ENCODE results near the gene FSCB.
"Not testable (repeated sequence)": the region's sequence is repeated elsewhere in the genome, so short reads cannot be mapped to it uniquely, and the experiment has no call there.

Gene FSCB, protein sequence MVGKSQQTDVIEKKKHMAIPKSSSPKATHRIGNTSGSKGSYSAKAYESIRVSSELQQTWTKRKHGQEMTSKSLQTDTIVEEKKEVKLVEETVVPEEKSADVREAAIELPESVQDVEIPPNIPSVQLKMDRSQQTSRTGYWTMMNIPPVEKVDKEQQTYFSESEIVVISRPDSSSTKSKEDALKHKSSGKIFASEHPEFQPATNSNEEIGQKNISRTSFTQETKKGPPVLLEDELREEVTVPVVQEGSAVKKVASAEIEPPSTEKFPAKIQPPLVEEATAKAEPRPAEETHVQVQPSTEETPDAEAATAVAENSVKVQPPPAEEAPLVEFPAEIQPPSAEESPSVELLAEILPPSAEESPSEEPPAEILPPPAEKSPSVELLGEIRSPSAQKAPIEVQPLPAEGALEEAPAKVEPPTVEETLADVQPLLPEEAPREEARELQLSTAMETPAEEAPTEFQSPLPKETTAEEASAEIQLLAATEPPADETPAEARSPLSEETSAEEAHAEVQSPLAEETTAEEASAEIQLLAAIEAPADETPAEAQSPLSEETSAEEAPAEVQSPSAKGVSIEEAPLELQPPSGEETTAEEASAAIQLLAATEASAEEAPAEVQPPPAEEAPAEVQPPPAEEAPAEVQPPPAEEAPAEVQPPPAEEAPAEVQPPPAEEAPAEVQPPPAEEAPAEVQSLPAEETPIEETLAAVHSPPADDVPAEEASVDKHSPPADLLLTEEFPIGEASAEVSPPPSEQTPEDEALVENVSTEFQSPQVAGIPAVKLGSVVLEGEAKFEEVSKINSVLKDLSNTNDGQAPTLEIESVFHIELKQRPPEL

DNA sequence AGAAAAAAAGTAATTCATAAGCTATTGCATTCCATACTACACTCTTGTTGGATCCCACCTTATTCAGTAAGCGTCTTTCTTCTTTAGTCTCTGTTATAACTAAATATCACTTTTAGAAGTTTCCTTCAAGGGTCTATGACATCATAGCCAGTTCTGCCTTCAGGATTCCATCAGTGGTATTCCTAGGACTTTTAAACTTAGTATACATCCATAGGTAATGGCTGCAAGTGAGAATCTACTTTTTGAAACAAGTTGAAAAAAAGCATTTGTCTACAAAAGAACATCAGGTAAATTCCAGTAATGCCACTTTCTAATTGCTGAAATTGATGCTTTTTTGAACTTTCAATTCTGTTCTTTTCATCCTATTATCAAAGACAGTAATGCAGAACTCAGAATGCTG, at the start of gene FSCB:
Gene FSCB (minus strand): TSS at position 101 of the 400 bp plus-strand sequence. CDS start 296 bp downstream, outside the sequence.
- FAIRE-seq, result no peak
- no peak for DNase-seq (ENCODE audit: extremely low spot score, insufficient read length, low read depth)

DNA sequence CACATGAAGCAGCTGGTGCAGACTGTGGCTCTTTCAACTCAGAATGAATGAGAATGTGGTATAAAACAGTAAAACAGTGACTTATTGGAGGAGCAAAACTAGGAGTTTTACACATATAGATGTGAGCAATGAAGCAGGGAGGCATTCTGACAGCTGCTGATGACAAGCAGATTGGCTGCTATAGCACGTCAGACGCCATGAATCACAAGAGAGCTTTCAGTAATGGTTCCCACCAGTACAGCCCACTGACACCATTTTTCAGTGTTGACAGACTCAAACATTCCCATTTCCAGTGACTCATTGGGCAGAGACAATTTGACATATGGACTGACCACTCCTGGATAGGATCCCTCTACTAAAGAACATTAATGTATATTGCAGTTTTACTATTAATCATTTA, 24.6 kb upstream of the FSCB start:
- DNase-seq (ENCODE audit: extremely low spot score, insufficient read length, low read depth) (no peak), FAIRE-seq (no peak)

DNA sequence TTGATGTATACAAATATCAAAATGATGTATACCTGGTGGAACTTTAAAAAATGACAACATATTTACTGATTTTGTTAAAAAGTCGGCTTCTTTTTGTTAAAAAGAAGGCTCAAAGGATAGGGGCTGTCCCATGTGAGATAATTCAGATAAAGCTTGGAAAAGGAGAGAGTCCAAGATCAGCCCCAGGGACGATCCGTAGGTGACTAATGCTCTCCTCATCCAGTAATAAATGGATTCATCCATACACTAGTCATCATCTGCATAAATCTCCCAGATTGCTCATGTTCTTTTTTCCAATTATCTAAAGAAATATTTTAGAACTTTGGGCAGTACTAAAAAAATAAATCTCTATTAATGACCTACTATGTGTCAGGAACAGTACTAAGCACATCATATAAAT, 23.4 kb upstream of the FSCB start:
- DNase-seq (ENCODE audit: extremely low spot score, insufficient read length, low read depth), result no peak
- no peak for FAIRE-seq

DNA sequence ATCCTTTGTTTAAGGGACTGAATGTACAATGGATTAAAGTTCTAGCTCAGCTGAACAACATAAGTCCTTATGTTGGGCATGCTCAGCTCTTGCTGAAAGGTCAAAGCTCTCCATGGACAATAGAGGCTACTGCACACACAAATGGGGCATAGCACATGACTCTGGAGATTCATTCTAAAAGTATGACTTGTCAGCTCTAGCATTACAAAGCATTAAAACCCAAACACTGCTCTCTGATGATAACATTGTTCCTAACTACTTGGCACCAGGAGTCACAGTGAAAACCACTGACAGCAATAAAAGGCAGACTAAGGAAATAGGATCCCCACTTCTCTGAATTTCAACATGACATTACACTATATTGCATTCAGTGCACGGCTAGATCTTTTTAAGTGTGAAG, 21.9 kb upstream of the FSCB start:
- FAIRE-seq, result no peak
- DNase-seq (ENCODE audit: extremely low spot score, insufficient read length, low read depth), result no peak

DNA sequence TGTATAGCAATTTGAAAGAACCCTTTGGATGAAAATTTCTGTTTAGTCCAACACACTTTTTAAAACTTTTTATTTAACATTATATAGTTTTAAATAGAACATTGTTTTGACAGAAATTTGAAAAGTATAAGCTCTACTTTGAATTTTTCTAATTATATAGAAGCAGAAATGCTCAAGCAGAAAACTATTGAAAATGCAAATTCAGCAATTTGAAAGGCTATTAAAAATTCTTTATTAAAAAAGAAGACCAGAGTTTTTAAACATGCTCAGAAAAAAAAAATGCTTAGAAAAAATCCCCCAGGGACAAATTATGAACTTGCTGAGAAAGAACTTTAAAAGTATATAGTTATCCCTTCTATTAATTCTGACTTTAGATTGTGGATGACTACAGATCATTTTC, 21.1 kb upstream of the FSCB start:
- FAIRE-seq (no peak), DNase-seq (ENCODE audit: extremely low spot score, insufficient read length, low read depth) (no peak)

DNA sequence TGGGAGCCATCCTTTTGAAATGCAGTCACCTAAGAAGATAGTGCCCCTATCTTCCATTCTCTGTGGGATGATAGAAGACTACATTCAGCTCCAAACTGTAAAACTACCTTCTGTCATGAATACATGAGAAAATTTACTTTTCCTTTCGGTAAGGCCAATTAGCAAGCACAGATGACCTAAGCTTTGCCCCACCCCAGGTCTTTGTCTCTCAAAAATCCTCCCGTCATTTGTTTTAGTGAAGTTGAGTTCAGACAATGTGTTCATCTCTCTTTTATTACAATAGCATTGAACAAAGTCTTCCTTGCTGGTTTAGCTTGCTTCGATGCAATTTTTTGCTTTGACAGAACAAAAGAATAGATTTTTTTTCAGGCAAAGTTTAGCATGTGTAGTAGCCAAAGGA, 18.2 kb upstream of the FSCB start:
- no peak for DNase-seq (ENCODE audit: extremely low spot score, insufficient read length, low read depth)
- no peak for FAIRE-seq

DNA sequence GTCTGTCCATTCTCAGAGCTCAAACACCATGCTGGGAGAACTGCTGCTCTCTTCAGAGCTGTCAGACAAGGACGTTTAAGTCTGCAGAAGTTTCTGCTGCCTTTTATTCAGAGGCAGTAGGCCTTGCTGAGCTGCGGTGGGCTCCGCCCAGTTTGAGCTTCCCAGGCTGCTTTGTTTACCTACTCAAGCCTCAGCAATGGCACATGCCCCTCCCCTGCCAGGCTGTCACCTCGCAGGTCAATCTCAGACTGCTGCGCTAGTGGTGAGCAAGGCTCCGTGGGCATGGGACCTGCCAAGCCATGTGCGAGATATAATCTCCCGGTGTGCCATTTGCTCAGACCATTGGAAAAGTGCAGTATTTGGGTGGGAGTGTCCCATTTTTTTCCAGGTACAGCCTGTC, 8.6 kb upstream of the FSCB start:
- FAIRE-seq; DNase-seq (ENCODE audit: extremely low spot score, insufficient read length, low read depth): not testable (repeated sequence)

DNA sequence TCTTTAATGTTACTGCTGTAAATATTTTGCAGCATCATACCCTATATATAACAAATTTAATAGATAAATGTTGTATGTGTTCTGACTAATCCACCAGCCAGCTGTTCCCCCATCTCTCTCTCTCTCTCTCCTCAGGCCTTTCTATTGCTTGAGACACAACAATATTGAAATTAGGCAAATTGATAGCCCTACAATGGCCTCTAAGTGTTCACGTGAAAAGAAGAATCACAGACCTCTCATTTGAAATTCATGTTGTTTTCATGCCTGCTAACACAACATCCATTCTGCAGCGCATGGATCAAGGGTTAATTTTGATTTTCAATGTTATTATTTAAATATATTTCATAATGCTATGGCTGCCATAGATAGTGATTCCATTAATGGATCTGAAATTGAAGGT, 1.8 kb upstream of the FSCB start:
- DNase-seq (ENCODE audit: extremely low spot score, insufficient read length, low read depth) (no peak), FAIRE-seq (no peak)

DNA sequence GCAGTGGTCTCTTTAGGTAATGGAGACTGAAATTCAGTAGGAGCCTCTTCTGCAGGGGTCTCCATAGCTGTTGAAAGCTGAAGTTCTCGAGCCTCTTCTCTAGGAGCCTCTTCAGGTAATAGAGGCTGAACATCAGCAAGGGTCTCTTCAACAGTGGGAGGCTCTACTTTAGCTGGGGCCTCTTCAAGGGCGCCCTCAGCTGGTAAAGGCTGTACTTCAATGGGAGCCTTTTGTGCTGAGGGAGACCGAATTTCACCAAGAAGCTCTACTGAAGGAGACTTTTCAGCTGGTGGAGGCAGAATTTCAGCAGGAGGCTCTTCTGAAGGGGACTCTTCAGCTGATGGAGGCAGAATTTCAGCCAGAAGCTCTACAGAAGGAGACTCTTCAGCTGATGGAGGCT, 1.5 kb downstream of the FSCB start:
- DNase-seq (ENCODE audit: extremely low spot score, insufficient read length, low read depth), result no peak

DNA sequence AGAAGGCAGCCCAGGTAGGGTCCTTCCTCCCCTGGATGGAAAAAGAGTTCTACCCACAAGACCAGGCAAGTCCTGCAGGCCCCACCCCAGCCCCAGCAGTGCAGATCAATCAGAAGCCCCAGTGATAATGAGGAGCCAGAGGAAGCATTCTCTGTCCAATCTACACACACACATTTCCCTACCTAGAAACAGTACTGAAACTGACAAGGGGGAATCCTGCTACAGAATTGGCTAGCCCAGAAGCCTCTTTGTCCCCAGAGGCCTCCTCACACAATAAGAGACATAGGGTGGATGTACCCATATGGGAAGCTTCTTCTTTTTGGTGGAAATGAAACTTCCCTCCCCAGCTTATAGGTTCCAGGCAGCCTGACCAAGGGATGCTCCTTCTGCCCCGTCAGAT, 9.9 kb downstream of the FSCB start:
- FAIRE-seq (no peak), DNase-seq (ENCODE audit: extremely low spot score, insufficient read length, low read depth) (no peak)

More for the DNA sequence above, 1.5 kb downstream of the FSCB start:
- FAIRE-seq, result no peak

DNA sequence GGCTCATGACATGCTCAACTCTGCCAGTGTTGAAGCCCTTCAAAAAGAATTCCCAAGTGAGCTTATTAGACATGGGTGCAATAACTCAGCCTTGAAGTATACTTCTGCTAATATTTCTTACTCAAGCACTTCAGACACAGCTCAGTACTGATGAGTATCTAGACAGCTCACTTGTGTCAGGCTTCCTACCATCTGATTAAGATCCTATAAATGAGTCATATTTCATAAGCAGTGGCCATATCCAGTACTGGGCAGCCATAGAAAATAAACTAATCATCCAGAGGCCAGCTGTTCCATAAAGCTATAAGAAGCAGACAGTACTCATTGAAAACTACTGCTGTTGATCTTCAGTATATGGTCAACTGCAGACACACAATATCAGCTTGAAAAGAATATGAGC, 12.9 kb downstream of the FSCB start:
- no peak for DNase-seq (ENCODE audit: extremely low spot score, insufficient read length, low read depth)
- no peak for FAIRE-seq

DNA sequence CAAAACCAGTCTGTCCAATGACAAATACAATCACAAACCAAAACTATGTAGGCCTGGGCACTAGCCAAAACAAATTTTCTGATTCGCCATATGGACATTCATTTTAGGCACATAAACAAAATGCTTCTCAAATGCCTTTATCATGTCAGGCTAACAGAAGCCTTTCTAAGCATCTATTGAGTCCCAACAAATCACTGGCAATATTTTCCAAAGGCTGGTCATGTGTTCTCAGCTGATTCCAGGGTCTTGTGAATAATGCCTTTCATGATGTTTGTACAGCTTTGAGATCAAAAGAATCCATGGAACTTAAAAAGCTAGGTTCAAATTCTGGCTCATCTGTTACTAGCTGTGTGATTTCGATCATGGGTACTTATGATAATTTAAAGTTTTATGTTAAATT, 16.1 kb downstream of the FSCB start:
- no peak for FAIRE-seq
- no peak for DNase-seq (ENCODE audit: extremely low spot score, insufficient read length, low read depth)

DNA sequence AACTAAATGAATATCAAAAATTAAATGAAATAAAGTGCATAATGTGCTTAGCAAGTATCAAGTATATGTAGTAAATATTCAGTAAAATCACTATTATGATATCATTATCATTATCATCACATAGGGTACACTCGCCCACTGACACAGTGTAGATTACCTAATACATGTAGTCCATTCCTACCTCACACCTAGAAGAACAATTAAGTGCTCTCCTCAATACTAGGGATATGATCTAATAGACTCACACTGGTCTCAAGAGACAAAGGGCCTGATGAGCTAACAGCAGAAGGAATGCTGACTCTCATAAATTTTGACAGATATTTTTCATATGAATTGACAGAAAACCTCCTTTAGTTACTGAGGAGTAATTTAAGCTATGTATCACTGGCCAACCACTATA, 29.1 kb downstream of the FSCB start:
- FAIRE-seq (no peak), DNase-seq (ENCODE audit: extremely low spot score, insufficient read length, low read depth) (no peak)

DNA sequence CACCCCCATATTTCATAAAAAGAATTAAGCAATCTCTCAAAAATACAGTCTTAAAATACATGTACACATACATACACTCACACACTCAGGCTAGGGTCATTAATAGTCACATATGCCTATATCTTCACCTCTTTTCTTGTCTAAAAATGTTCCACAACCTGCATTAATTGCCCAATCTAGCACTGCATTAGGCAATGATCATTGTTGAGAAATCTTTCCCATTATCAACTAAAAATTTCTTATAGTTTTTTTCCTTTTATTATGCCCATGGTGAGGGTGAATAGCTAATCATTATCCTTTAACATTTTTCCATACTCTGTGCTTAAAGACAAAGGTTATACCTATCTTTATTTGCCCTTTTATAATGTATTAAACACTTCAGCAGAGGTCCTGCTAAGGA, 38.3 kb downstream of the FSCB start:
- FAIRE-seq (no peak), DNase-seq (ENCODE audit: extremely low spot score, insufficient read length, low read depth) (no peak)

DNA sequence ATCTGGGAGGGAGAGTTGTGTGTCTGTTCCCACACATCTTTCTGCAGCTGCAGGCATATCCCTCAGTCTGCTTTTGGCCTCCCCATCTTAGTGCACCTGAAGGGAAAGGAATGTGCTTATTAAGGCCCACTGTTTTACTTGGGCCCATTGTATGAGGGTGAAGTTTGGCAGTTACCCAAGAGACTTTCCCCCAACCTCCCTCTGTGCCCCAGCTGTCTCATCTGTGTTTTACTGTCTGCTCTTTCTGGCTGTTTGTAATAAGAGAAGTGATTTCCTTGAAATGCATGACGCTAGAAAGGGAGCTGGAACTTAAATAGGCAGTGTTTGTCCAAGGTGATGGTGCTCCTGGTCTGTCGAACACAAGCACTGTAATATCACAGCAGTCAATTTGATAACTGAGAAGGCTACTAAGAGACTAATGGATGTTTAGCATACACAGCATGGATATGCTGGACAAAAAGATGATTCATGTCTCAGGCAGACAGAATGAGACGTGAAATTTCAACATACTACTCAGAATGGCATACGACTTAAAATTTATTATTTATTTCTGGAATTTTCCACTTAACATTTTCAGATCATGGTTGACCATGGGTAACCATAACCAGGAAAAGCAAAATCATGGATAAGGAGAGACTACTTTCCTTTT, 43.6 kb downstream of the FSCB start:
- DNase-seq (ENCODE audit: extremely low spot score, insufficient read length, low read depth) (no peak), FAIRE-seq (no peak)

DNA sequence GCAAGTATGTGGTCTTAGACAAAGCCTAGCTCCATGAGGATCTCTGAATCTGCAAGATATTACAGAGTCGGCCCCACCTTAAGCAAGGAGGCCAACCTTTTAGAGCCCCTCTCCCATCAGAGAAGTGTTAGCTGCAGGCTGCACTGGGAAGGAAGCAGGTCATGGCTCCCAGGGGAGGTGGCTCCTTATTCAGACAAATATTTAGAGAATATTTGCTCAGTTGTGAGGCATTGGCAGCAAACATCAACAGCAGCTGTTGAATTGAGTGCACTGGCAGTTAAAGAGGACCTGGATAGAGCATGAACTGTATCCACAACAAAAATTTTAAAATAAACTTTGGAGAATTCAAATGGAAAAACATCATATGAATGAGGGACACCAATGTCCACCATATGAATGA, 44.7 kb downstream of the FSCB start:
- FAIRE-seq (no peak), DNase-seq (ENCODE audit: extremely low spot score, insufficient read length, low read depth) (no peak)

DNA sequence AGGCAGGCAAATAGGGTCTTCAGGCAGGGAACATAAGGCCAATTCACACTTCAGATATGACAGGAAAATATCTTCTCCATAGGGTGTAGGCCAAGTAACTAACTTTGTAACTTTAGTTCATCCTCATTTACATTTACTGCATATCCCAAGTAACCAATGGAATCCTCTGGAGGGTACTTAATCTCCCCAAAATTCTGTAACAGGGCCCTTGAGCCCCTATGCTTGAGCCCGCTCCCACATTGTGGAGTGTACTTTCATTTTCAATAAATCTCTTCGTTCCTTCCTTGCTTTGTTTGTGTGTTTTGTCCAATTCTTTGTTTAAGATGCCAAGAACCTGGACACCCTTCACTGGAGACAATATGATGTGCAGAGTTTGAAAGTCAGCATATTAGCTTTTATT, 45.3 kb downstream of the FSCB start:
- DNase-seq (ENCODE audit: extremely low spot score, insufficient read length, low read depth) (no peak), FAIRE-seq (no peak)

All from GM18507 (cell line).